Natural killer cell (primary cell): Measurements from ENCODE around the gene IRX2. TPM values are rescaled to one million over a fixed set of nuclear protein-coding genes. Genes with fewer than 3 reads are reported as not detected.

Experiments
- ATAC-seq, 3 donors: fragments of 150-1000 bp in 2 of 3; fragments of 200-7000 bp in 1 of 3; cut with Tn5 transposase; 1 replicate in 1 of 3; 2 replicates in 2 of 3; pipeline ENCODE4 v1.10.0; 2021; ENCODE audit warnings: mild to moderate bottlenecking in 2 of 3, moderate library complexity in 2 of 3
- DNase-seq, 2 donors: peaks; one replicate each; pipeline versions ENCODE4 v3.0.0 to v3.0.0-alpha.2; 2013 to 2021; ENCODE audit warnings: mixed read lengths in 1 of 2
- H3K27ac ChIP-seq: one replicate; pipeline ENCODE4 v1.5.1; 2013; ENCODE audit warnings: mild to moderate bottlenecking, low read length
- H3K27me3 ChIP-seq: one replicate; pipeline ENCODE4 v1.6.1; 2013; ENCODE audit warnings: low read length; ENCODE audit not compliant: control insufficient read depth, insufficient read depth
- H3K36me3 ChIP-seq: one replicate; pipeline ENCODE4 v1.6.1; 2013; ENCODE audit warnings: low read length; ENCODE audit not compliant: control insufficient read depth, insufficient read depth
- H3K4me1 ChIP-seq: one replicate; pipeline ENCODE4 v1.6.1; 2013; ENCODE audit warnings: low read length; ENCODE audit not compliant: control insufficient read depth, insufficient read depth
- H3K4me3 ChIP-seq: one replicate; pipeline ENCODE4 v1.5.1; 2013; ENCODE audit warnings: low read length
- H3K9me3 ChIP-seq: one replicate; pipeline ENCODE4 v1.6.1; 2013; ENCODE audit warnings: low read length; ENCODE audit not compliant: control insufficient read depth, insufficient read depth
- H3K27ac Mint-ChIP-seq, 2 donors: one replicate each; pipeline ENCODE4 v1.8.0; 2022; ENCODE audit warnings: mild to moderate bottlenecking in 2 of 2, mixed read lengths in 2 of 2, moderate library complexity in 1 of 2
- H3K27me3 Mint-ChIP-seq, 2 donors: one replicate each; pipeline ENCODE4 v1.8.0; 2022; ENCODE audit warnings: low read depth in 2 of 2, mixed read lengths in 2 of 2
- H3K36me3 Mint-ChIP-seq: one replicate; pipeline ENCODE4 v1.8.0; 2022; ENCODE audit warnings: mixed read lengths
- H3K4me1 Mint-ChIP-seq, 2 donors: one replicate each; pipeline ENCODE4 v1.8.0; 2022; ENCODE audit warnings: mixed read lengths in 2 of 2
- H3K4me3 Mint-ChIP-seq: one replicate; pipeline ENCODE4 v1.8.0; 2022; ENCODE audit warnings: mild to moderate bottlenecking, moderate library complexity, mixed read lengths
- H3K9me3 Mint-ChIP-seq, 2 donors: one replicate each; pipeline ENCODE4 v1.8.0; 2022; ENCODE audit warnings: mixed read lengths in 2 of 2
- CTCF ChIP-seq: fragments of 200-600 bp; IDR thresholded peaks from one replicate; pipeline ENCODE4 v1.8.0; 2022; ENCODE audit warnings: antibody characterized with exemption
- WGBS: methylation state at CpG from one replicate; pipeline ENCODE4 v1.1.7; 2013; ENCODE audit warnings: missing lambda C conversion rate; ENCODE audit not compliant: insufficient coverage; 5-methylcytosine and 5-hydroxymethylcytosine counted together
- intact Hi-C: fragments of 100-400 bp; cut with micrococcal nuclease; formaldehyde crosslinking; loops from one replicate; pipeline ENCODE4 v1.14.2; 2022
- total RNA-seq, 4 donors: library from RNA; stranded (reverse); fragments of 120-200 nt in 1 of 4; gene quantifications; one replicate each; pipeline versions ENCODE4 v1.2.3 to v1.2.4, GENCODE V29; 2013 to 2022

IRX2 gene
- total RNA-seq, 3 donors from 2014 or later (not counting 1 experiment from before 2014, with no cell fraction given) = not detected

GRCh38 chr5:2750758-2751464 lies 566 bp downstream of the IRX2 start:
- 7% methylated on average over 110 of the region's 110 CpGs for WGBS
- H3K4me3 Mint-ChIP-seq = no peak overlapping the region
- no peak overlapping the region for H3K4me3 ChIP-seq
- peaks cover 4% of the 10 kb centered on the region for H3K9me3 ChIP-seq
- peaks cover 38% of the 10 kb centered on the region for H3K27me3 ChIP-seq
- H3K36me3 ChIP-seq = no peaks in the 10 kb centered on the region
- no peaks in the 10 kb centered on the region for H3K4me1 ChIP-seq
- H3K4me1 Mint-ChIP-seq = peaks cover 0 to under 1% of the 10 kb centered on the region in 2 donors
- DNase-seq = no peak
- H3K9me3 Mint-ChIP-seq = no peaks in the 10 kb centered on the region
- H3K27ac Mint-ChIP-seq = no peak overlapping the region
- TF ChIP-seq CTCF = no peak
- H3K27ac ChIP-seq = no peak overlapping the region
- H3K27me3 Mint-ChIP-seq = peaks cover 45 to 54% of the 10 kb centered on the region in 2 donors
- no peaks in the 10 kb centered on the region for H3K36me3 Mint-ChIP-seq
- intact Hi-C loops = no loop called here
- no peak for ATAC-seq

GRCh38 chr5:2750026-2750757 lies 1.3 kb downstream of the IRX2 start:
- no peak for ATAC-seq
- H3K27ac Mint-ChIP-seq = no peak overlapping the region
- Histone ChIP-seq H3K27ac (no peak overlapping the region), H3K9me3 (peaks cover 4% of the 10 kb centered on the region), H3K4me3 (no peak overlapping the region), H3K27me3 (peaks cover 39% of the 10 kb centered on the region), H3K4me1 (no peaks in the 10 kb centered on the region), H3K36me3 (no peaks in the 10 kb centered on the region)
- intact Hi-C loops = no loop called here
- H3K4me1 Mint-ChIP-seq = no peaks in the 10 kb centered on the region
- peaks cover 43 to 54% of the 10 kb centered on the region in 2 donors for H3K27me3 Mint-ChIP-seq
- no peak for TF ChIP-seq CTCF
- H3K9me3 Mint-ChIP-seq = no peaks in the 10 kb centered on the region
- DNase-seq = no peak
- H3K36me3 Mint-ChIP-seq = no peaks in the 10 kb centered on the region
- no peak overlapping the region for H3K4me3 Mint-ChIP-seq
- WGBS = 14% methylated on average over 63 of the region's 63 CpGs

DNA sequence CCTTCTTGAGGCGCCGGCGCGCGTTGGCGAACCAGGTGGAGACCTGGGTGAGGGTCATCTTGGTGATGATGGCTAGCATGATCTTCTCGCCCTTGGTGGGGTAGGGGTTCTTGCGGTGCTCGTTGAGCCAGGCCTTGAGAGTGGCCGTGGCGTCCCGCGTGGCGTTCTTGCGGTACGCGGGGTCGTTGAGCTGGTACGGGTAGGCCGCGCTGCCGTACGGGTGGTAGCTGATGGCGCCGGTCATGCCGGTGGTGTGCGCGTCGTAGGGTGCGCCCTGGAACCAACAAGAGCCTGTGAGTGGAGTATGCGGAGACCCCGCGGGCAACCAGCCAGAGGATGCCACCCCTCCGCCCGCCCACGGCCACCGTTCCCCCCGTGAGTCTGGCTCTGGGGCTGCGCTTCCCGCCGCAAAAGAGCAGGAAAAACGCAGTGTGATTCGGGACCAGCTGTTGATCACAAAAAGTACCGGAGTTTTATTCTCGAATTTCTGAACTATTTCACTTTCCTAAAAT lies 1.9 kb downstream of the IRX2 start:
- DNase-seq (no peak), ATAC-seq (no peak)
- Histone ChIP-seq H3K36me3 (no peaks in the 10 kb centered on the region), H3K4me3 (no peak overlapping the region), H3K4me1 (no peaks in the 10 kb centered on the region), H3K27ac (no peak overlapping the region), H3K9me3 (peaks cover 4% of the 10 kb centered on the region), H3K27me3 (peaks cover 36% of the 10 kb centered on the region)
- Mint-ChIP-seq H3K4me1 (no peaks in the 10 kb centered on the region), H3K4me3 (no peak overlapping the region), H3K9me3 (no peaks in the 10 kb centered on the region), H3K27ac (no peak overlapping the region), H3K36me3 (no peaks in the 10 kb centered on the region), H3K27me3 (peaks cover 49 to 60% of the 10 kb centered on the region in 2 donors)
- intact Hi-C loops = no loop called here
- WGBS = 17% methylated on average over 45 of the region's 45 CpGs
- no peak for TF ChIP-seq CTCF
